Bronchial epithelial cell (primary cell): ENCODE results near the gene VAMP5. TPM values are rescaled to one million over a fixed set of nuclear protein-coding genes. Genes with fewer than 3 reads are reported as not detected.
A peak's percentile ranks its signal among the peaks of the same experiment; 100 is the strongest.
"Not testable (repeated sequence)": the region's sequence is repeated elsewhere in the genome, so short reads cannot be mapped to it uniquely, and the experiment has no call there.

ENCODE experiments used
- DNase-seq: peaks from one replicate; pipeline ENCODE4 v3.0.0-alpha.2; 2010; ENCODE audit warnings: low read depth
- FAIRE-seq: peaks from 2 replicates; lab custom pipeline; 2011; peaks lifted over from hg19 to GRCh38; lab: Jason Lieb, UNC
- H3K27me3 ChIP-seq: 2 replicates; pipeline ENCODE4 v1.5.1; 2011; ENCODE audit warnings: low read length; ENCODE audit not compliant: control insufficient read depth, insufficient read depth
- H3K36me3 ChIP-seq: 2 replicates; pipeline ENCODE4 v1.5.1; 2011; ENCODE audit warnings: low read length; ENCODE audit not compliant: control insufficient read depth, insufficient read depth
- H3K4me3 ChIP-seq: 2 replicates; pipeline ENCODE4 v1.5.1; 2011; ENCODE audit warnings: mild to moderate bottlenecking, low read depth, low read length, control low read depth
- total RNA-seq: library from RNA; depleted of rRNA; stranded (reverse); fragments of >200 nt; gene quantifications from 2 replicates; pipeline ENCODE4 v1.2.1, GENCODE V29; 2014
- TF ChIP-seq, protein P1 (sequence below): IDR thresholded peaks from 2 replicates; pipeline ENCODE4 v1.5.1; 2011; ENCODE audit warnings: mild to moderate bottlenecking, moderate library complexity, low read length, control low read depth, inconsistent platforms; ENCODE audit not compliant: insufficient read depth, severe bottlenecking

VAMP5 gene
- total RNA-seq, 1 donor from 2014 or later = 4.5 TPM

DNA sequence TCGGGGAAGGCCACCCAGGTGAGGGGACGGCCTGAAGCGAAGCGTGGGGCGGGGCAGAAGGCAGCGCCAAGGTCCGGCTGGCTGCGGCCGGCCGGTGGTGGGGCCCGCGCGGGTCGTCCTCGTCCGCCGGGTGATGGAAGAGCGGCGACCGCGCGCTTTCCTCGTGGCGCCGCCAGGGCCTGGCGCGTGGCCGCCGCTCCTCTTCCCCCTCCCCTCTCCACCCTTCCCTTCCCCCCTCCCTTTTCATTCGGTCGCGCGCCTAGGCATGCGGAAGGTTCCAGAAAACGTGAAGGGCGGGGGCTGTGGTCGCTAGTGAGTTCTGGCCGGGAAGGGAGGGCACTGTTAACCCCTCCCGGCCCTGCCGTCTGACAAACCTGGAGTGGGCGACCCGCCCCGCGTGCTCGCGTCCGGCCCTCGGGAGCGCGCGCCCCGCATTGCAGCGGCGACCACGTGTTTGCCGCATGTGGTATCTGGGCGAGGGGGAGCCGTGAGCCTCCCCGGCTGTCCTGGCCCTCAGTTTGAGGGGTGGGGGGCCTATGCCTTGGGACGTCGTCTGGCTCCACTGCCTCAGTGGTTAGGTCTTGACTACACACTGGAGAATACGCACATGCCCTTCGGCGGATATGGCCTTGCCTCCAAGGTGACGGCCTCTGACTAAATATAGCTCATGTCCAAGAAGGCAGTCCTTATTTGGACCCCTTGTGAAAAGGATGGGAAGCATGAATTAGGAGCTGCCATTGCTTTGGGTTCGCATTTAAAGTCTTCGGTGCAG lies 44.7 kb upstream of the VAMP5 start:
- TF ChIP-seq, protein P1, sequence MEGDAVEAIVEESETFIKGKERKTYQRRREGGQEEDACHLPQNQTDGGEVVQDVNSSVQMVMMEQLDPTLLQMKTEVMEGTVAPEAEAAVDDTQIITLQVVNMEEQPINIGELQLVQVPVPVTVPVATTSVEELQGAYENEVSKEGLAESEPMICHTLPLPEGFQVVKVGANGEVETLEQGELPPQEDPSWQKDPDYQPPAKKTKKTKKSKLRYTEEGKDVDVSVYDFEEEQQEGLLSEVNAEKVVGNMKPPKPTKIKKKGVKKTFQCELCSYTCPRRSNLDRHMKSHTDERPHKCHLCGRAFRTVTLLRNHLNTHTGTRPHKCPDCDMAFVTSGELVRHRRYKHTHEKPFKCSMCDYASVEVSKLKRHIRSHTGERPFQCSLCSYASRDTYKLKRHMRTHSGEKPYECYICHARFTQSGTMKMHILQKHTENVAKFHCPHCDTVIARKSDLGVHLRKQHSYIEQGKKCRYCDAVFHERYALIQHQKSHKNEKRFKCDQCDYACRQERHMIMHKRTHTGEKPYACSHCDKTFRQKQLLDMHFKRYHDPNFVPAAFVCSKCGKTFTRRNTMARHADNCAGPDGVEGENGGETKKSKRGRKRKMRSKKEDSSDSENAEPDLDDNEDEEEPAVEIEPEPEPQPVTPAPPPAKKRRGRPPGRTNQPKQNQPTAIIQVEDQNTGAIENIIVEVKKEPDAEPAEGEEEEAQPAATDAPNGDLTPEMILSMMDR = no peak
- H3K4me3 ChIP-seq = peak overlapping the region; percentile 99
- no peaks in the 10 kb centered on the region for H3K27me3 ChIP-seq
- H3K36me3 ChIP-seq = peaks cover 21% of the 10 kb centered on the region
- FAIRE-seq (no peak), DNase-seq (no peak)

GRCh38 chr2:85540133-85540648 lies 44.0 kb upstream of the VAMP5 start:
- H3K27me3 ChIP-seq = no peaks in the 10 kb centered on the region
- TF ChIP-seq, protein P1 = no peak
- H3K4me3 ChIP-seq = peak overlapping the region; percentile 99
- no peak for DNase-seq
- H3K36me3 ChIP-seq = peaks cover 21% of the 10 kb centered on the region
- FAIRE-seq = no peak

- FAIRE-seq (no peak), DNase-seq (no peak)
- TF ChIP-seq, protein P1 = no peak
- no peaks in the 10 kb centered on the region for H3K27me3 ChIP-seq
- peak overlapping the region; percentile 99 for H3K4me3 ChIP-seq
- peaks cover 21% of the 10 kb centered on the region for H3K36me3 ChIP-seq
Observed at GRCh38 chr2:85541262-85541661, 43.0 kb upstream of the VAMP5 start.

- no peak for FAIRE-seq
- DNase-seq = no peak
- H3K27me3 ChIP-seq = no peaks in the 10 kb centered on the region
- peaks cover 21% of the 10 kb centered on the region for H3K36me3 ChIP-seq
- H3K4me3 ChIP-seq = no peak overlapping the region
- TF ChIP-seq, protein P1 = no peak
Observed at GRCh38 chr2:85541753-85542457, 42.3 kb upstream of the VAMP5 start.

- peaks cover 21% of the 10 kb centered on the region for H3K36me3 ChIP-seq
- no peak overlapping the region for H3K4me3 ChIP-seq
- TF ChIP-seq, protein P1 = no peak
Observed at GRCh38 chr2:85542777-85543176, 41.5 kb upstream of the VAMP5 start.

GRCh38 chr2:85544254-85544691 lies 40.0 kb upstream of the VAMP5 start:
- H3K36me3 ChIP-seq = peaks cover 21% of the 10 kb centered on the region
- not testable (repeated sequence) for H3K27me3 ChIP-seq, FAIRE-seq, DNase-seq, H3K4me3 ChIP-seq

More at GRCh38 chr2:85542777-85543176, 41.5 kb upstream of the VAMP5 start:
- DNase-seq = no peak
- FAIRE-seq = no peak
- no peaks in the 10 kb centered on the region for H3K27me3 ChIP-seq

DNA sequence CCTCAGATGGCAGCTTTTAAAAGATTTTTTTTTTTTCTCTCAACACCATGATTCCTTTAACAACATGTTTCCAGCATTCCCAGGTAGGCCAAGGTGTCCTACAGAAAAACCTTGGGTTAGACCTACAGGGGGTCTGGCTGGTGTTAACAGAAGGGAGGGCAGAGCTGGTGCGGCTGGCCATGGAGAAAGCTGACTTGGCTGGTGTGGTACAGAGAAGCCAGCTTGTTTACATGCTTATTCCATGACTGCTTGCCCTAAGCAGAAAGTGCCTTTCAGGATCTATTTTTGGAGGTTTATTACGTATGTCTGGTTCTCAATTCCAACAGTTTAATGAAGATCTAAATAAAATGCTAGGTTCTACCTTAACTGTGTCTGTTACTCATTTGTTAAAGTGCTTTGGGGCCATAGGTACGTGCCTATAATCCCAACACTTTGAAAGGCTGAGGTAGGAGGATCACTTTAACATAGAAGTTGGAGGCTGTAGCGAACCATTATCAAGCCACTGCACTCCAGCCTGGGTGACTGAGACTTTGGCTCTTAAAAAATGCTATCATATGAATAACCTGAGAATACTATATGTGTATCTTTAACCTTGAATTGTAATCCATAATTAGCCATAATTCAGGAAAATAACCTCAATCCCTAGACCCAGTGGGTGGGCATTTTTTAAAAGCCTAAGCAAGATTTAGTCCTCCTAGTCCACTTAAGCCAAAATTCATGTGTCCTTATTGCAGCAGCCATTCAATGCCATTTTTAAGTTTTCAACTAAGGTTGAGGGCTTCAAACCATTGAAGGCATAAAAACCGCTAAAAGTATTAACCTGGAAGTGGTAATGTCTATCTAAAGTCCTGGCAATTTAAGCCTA lies 39.1 kb upstream of the VAMP5 start:
- H3K36me3 ChIP-seq = peaks cover 19% of the 10 kb centered on the region
- not testable (repeated sequence) for H3K4me3 ChIP-seq, H3K27me3 ChIP-seq, FAIRE-seq, DNase-seq
